ENCODE measurements around the gene GP1BA.

GRCh38 chr17:4947010-4947410, 14.9 kb downstream of the GP1BA start:
- TF ChIP-seq E2F4 (CRISPR knock-in tag; IDR thresholded peaks at IDR 0.05; ENCODE audit: borderline replicate concordance, low read depth): no peak
- TF ChIP-seq, protein P1, sequence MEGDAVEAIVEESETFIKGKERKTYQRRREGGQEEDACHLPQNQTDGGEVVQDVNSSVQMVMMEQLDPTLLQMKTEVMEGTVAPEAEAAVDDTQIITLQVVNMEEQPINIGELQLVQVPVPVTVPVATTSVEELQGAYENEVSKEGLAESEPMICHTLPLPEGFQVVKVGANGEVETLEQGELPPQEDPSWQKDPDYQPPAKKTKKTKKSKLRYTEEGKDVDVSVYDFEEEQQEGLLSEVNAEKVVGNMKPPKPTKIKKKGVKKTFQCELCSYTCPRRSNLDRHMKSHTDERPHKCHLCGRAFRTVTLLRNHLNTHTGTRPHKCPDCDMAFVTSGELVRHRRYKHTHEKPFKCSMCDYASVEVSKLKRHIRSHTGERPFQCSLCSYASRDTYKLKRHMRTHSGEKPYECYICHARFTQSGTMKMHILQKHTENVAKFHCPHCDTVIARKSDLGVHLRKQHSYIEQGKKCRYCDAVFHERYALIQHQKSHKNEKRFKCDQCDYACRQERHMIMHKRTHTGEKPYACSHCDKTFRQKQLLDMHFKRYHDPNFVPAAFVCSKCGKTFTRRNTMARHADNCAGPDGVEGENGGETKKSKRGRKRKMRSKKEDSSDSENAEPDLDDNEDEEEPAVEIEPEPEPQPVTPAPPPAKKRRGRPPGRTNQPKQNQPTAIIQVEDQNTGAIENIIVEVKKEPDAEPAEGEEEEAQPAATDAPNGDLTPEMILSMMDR (IDR thresholded peaks at IDR 0.05): no peak
- TF ChIP-seq ZSCAN18 (CRISPR knock-in tag; IDR thresholded peaks at IDR 0.05): no peak
- no peak for TF ChIP-seq HMGXB4 (CRISPR knock-in tag; IDR thresholded peaks at IDR 0.05)
- no peak for TF ChIP-seq ATF2 (CRISPR knock-in tag; IDR thresholded peaks at IDR 0.05; ENCODE audit: borderline replicate concordance, low read depth)
- no peak for TF ChIP-seq MXD4 (CRISPR knock-in tag; IDR thresholded peaks at IDR 0.05; ENCODE audit: borderline replicate concordance)
- TF ChIP-seq, protein P2, sequence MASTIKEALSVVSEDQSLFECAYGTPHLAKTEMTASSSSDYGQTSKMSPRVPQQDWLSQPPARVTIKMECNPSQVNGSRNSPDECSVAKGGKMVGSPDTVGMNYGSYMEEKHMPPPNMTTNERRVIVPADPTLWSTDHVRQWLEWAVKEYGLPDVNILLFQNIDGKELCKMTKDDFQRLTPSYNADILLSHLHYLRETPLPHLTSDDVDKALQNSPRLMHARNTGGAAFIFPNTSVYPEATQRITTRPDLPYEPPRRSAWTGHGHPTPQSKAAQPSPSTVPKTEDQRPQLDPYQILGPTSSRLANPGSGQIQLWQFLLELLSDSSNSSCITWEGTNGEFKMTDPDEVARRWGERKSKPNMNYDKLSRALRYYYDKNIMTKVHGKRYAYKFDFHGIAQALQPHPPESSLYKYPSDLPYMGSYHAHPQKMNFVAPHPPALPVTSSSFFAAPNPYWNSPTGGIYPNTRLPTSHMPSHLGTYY (CRISPR knock-in tag; IDR thresholded peaks at IDR 0.05): no peak
